ENCODE data around the gene ULBP1.
"Not testable (repeated sequence)": the region's sequence is repeated elsewhere in the genome, so short reads cannot be mapped to it uniquely, and the experiment has no call there.

The ULBP1 gene

DNA sequence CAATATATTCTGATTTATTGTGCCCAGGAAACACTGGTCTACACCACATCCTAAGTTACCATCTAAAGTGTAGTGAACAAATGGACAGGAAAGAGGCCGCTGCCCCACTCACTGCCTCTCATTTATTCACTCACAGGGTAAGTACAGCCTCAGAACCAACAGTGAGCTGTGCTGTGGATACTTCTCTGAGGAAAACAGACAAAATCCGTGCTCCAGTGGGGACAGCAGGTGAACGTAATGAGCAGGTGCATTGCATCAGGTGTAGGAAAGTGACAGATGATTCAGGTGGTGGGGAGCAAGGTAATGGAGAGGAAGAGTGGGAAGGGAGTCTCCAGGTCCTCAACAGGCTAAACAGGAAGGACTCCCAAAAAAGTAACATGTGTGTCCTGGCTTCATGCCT lies 30.3 kb upstream of the ULBP1 start:
- no peak for DNase-seq (ENCODE audit: low spot score)

DNA sequence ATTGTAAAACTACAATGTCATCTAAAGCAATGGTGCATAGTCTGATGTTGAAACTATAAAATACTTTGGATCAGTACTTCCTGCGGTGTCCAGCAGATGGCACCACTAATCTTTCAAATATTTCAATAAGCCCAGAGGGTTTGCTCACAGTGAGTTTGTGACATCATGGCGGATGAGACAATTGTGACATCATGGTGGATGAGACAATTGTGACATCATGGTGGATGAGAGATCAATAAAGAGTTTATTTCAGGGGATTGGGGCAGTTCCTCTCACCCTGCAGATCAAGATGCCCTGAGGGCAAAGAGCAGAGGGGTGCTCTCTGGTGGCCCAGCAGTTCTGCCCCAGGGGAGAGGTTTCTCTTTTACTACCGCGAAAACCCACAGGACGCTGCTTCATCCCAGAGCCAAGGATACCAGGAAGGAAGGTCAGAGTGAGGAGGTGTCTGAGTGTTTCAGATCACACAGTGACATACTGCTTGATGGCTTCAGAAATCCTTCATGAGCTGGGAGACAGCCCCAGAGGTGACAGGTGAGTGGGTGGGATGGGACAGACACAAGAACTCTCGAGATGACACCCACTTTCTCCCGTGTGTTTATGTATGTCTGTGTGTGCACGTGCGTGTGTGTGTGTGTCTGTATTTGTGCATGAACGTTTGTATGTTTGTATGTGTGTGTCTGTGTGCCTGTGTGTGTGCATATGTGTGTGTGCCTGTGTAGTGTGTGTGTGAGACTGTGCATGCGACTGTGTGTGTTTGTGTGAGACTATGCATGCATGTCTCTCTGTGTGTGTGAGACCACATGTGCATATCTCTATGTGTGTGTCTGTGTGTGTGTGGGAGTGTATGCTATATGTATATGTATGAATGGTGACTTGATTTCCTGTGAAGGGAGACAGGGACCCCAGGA lies 29.2 kb upstream of the ULBP1 start:
- DNase-seq (ENCODE audit: low spot score) = peak; percentile 52

DNA sequence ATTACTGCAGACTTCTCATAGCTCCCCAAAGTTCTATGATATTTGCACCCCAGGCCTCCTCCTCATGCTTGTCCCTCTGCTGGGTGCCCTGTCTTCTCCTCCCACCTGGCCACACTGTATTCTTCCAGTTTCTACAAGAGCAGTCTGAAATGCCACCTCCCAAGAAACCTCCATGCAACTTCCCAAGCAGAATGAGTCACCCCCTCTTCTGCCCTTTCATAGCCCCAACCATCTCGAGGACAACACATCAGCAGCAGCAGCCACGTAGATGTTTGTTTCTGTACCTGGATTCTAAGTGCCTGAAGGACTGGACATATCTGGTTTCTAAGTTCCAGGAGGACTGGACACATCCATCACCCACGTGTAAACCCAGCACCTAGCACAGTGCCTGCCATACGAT lies 28.5 kb upstream of the ULBP1 start:
- no peak for DNase-seq (ENCODE audit: low spot score)

DNA sequence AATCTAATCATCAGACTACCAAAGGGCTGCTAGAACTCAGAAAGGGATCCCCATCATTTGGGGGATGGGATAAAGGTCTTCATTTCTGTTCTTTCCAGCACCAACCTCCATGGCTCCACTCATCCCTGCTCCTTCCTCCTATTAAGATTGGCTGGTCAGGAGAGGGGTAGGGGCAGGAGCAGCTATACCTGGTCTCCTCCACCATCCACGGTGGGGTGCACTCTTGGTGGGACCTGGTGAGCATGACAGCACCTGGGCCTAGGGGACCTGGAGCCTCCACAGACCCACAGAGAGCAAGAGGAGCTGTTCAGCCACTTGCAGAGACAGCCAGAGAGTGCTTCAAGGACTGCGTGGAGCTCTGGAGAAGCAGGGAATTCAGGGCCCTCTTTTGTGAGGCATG lies 28.1 kb upstream of the ULBP1 start:
- no peak for DNase-seq (ENCODE audit: low spot score)

DNA sequence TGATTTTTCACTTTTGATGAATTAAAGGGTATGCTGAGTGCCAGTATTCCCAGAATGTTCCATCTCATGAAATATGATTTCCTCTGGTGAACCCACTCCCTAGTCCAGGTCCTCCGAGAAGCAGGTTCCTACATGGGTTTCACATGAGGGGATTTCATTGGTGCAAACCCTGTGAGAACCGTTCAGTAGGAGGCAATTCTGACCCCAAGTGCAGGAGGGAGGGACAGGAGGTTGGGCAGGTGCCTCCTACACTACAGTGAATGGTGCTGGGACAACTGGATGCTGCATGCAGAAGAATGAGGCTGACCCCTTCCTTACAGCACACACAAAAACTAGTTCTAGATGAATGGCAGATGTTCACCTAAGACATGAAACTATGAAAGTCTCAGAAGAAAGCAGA lies 27.0 kb upstream of the ULBP1 start:
- DNase-seq (ENCODE audit: low spot score) = no peak

DNA sequence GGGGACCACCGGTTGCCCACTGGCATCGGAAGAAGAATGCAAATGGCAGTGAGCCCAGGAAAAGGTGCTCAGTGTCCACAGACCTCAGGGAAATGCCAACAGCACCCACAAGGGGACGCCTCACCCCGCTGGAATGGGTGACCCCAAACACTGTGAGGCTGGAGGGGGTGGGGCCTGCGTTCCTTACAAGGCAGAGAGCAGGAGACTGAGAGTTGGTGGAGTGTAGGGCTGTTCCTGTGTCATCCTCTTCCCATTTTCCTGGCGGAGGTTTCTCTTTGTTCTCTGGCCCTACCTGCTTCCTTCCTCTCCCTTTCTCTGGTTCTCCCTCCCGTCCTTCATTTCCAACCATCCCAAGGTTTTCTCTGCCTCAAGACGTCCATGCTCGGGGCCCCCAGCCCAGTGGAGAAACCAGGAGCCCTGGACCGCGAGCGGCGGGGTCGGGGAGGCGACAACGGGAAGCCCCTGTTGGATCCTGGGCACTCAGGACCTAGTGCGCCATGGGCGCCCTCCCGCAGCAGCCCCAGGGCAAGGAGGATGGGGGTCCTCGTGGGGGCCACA lies 25.7 kb upstream of the ULBP1 start:
- not testable (repeated sequence) for DNase-seq (ENCODE audit: low spot score)

DNA sequence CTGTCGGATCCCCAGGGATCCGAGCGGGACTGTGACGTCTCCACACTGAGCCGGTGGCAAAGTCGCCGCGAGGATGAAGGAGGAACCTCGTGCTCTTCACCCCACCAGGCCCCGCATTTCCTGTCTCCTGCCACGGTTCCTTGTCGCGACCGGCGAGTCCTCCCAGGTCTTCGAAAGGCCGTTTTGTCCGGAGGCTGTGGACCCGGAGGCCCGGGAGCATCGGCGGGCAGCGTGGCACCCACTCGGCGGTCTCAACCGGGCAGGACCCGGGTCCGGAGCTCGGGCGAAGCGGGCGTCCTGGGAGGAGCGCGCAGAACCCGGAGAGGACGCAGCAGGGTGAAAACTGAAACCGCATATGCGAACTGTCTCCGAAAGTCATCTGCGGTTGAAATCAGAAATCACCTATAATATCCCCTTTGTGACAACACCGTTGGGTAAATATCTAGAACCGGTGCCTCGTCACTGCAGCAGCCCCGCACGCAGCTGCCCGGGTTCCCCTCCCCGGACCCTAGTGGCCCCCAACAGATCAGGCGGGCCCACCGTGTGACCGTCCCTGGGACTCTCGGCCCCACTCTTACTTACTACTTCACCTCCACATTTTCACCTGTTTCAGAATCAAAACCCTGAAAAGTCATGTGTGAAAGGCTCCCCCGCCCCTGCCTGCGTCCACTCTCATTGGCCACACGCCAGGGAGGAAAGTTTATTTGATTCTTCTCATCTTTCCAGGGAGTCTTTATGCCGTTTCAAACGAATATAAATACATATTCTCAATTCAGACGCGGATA lies 25.0 kb upstream of the ULBP1 start:
- DNase-seq (ENCODE audit: low spot score) = no peak

DNA sequence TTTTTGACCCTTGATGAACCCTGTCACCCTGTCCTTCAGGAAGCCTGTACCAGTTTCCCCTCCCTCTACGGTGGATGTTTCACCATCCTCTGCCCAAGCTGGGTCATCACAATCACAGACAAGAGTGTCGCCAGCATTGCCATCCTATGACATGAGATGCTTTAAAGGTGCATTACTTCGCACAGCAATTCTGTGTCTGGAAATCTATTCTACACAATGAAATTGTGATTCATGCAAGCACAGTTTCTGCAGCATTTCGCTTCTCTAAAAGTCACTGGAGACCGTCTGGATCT lies 24.4 kb upstream of the ULBP1 start:
- DNase-seq (ENCODE audit: low spot score) = no peak

DNA sequence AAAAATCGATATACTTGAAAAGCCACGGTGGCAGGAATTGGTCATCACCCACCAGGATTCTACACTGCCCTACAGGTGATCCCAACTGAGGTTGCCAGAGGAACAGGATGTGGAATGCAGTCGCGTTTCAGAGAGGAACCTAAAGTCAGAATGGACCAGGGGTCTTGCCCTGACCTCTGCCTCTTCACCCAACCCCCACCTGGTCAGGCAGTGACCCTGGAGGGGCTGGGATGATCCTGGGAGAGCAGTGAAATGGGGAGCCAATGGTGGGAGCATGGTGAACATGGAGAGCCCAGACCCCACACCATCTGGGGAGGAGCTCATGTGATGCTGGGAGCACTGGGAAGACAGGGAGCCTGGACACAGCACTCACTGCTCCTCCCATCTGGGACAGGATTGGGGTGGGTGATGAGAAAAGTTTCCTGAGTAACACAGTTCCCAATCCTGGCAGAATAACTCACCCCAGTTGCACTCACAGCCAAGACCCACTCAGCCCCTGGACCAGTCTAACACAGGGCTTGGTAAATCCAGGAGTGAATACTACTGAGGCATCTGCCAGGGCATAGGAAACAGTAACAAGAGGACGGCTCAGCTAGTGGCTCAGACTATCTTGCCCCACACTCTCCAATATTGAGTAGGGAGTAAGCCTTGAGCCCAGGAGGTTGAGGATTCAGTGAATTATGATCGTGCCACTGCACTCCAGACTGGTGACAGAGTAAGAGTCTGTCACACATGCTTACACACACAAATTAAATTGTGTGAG lies 23.7 kb upstream of the ULBP1 start:
- DNase-seq (ENCODE audit: low spot score) = no peak

DNA sequence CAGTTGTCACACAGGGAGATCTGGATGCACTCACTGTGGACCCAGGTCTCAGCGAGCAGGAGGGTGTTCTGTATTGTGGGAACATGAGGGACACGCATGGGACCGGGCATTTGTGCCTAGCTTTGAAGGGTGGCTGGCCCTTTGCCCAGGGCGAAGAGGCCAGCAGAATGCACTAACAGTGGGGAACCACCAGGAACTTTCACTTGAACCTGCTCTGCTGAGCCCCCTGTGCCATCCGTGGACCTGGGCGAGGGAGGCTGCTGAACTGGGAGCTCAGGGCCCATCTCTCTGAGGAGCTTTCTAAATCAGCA lies 23.1 kb upstream of the ULBP1 start:
- DNase-seq (ENCODE audit: low spot score) = no peak

DNA sequence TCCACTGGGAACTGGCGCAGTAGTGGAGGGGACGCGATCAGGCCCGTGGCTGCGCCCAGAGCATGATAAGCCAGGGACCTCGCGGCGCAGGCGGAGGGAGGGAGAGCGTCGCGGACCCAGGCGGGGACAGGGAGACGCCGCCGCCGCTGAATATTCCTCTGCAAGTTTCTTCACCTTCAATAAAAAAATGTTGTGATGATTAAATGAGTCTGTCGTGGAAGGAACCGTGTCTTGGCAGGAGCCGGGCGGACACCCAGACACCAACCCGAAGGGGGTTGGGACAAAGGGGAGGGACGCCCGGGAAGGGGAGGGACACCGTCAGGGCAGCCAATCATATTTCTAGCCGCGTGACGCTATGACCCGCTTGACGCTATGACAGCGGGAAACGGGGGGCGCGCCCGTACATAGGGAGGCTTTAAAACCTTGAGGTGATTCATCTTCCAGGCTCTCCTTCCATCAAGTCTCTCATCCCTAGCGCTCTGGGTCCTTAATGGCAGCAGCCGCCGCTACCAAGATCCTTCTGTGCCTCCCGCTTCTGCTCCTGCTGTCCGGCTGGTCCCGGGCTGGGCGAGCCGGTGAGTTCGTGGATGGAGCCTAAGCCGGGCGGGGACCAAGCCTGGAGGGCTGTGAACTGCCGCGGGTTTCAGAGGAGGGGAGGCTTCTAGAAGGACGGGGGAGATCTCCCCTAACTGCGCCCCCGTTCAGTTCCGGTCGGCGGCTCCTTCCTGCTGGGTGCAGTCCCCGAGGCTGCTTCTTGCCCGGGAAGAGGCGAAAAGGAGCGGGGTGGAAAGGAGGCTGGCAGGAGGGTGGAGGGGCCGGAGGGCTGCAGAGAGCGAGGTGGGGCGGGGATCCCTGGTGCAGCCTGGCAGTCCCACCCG lies 21.9 kb upstream of the ULBP1 start, which contains the start of gene ULBP2:
ULBP2 (plus strand) TSS at position 432 of the 878 bp plus-strand sequence; CDS start at position 491, 59 bp downstream.
- DNase-seq (ENCODE audit: low spot score) = peak; percentile 98

DNA sequence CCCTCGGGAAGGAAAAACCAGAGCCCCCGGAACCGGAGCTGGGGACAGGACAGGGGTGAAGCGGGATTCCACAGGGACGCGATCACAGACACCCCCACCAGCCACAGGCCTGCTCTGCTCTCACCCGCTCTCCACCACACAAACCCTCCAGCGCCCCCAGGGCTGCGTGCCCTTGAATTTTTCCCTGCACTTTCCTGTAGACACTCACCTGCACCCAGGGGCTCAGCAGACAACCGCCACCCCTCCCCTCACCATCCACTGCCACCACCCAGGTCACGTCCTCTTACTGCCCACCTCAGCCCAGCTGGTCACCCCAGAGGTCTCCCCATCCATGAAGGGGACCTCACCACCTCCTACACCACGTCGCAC lies 21.3 kb upstream of the ULBP1 start:
- no peak for DNase-seq (ENCODE audit: low spot score)

DNA sequence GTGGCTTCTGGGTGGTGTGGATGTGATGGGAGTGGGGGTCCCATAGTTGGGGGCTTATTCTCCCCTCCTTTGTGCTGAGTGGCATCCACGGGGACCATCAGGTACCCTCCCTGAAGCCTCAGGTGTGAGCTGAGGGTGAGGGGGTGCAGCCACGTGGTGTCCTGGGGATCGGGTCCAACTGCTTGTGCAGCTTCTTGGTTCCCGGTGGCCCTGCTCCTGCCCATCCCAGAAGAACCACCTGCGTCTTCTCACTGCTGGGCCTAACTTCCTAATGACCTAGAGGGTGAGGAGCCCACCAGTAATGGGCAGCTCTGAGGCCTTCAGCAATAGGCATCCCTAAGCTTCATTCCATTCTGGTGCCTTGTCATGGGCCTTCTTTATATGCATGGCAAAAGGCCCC lies 20.4 kb upstream of the ULBP1 start:
- not testable (repeated sequence) for DNase-seq (ENCODE audit: low spot score)

DNA sequence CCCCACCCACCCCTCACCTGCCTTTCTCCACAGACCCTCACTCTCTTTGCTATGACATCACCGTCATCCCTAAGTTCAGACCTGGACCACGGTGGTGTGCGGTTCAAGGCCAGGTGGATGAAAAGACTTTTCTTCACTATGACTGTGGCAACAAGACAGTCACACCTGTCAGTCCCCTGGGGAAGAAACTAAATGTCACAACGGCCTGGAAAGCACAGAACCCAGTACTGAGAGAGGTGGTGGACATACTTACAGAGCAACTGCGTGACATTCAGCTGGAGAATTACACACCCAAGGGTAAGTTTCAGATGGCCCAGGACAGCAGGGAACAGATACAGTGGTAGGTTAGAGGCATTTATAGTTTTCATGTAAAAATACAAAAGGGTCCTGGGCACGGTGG lies 18.5 kb upstream of the ULBP1 start:
- DNase-seq (ENCODE audit: low spot score) = not testable (repeated sequence)

DNA sequence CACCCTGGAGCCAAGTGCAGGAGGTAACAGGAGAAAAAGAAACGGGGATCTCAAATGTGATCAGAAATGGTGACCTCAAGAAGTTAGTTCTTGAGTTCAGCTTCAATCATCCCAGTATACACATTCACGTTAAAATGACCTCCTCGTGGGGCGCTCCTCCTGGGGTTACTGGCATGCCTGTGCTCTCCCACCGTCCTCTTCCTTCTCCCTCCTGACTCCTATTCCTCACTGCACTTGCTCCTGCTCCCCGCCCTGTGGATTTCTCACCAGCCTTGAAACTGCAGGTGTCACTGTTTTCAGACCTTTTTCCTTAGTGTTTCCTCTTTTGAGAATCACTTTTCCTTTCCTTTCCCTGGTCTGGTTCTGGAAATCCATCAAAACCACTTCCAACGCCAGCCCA lies 17.1 kb upstream of the ULBP1 start:
- DNase-seq (ENCODE audit: low spot score) = not testable (repeated sequence)

DNA sequence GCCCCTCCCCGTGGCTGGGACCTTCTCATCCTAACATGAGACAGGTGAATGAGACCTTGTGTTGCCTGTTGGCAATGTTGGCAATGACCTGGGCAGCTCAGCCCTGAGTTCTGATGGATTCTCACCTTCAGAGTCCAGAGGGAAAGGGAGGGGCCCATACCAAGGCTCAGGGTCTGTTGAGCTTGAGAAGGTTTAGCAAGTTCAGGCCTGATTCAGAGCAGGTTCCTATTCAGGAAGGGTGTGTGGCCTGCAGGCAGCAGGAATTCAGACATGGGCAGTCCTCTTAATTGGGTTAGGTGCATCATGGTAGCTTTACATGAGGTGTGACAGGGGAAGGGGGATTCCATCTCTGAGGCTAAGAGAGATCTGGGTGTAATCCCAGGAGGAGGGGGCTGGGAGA lies 16.2 kb upstream of the ULBP1 start:
- not testable (repeated sequence) for DNase-seq (ENCODE audit: low spot score)

DNA sequence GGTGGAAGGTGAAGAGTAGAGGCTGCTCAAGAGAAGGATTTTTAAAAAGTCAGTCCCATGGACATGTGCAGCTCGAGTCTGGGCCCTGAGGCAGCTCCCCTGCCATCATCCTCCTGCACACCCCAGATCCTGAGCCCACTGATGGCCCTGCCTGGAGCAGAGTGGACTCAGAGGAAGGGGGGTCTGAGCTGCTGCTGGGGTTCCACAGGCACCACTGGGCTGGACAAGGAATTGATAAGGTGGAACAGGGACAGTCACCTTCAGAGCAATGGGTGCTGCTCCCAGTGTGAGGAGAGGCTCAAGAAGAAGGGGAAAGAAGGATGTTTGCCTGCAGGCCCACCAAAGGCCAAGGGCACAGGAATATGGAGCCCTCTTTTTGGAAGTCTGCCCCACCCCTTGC lies 15.7 kb upstream of the ULBP1 start:
- DNase-seq (ENCODE audit: low spot score) = no peak

DNA sequence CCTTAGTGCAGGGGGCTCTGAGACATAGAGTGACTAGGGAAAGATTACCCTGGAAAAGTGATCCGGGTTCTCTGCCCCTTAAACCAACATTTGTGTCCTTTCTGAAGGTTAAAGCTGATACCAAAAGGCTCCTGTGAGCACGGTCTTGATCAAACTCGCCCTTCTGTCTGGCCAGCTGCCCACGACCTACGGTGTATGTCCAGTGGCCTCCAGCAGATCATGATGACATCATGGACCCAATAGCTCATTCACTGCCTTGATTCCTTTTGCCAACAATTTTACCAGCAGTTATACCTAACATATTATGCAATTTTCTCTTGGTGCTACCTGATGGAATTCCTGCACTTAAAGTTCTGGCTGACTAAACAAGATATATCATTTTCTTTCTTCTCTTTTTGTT lies 15.1 kb upstream of the ULBP1 start:
- no peak for DNase-seq (ENCODE audit: low spot score)

DNA sequence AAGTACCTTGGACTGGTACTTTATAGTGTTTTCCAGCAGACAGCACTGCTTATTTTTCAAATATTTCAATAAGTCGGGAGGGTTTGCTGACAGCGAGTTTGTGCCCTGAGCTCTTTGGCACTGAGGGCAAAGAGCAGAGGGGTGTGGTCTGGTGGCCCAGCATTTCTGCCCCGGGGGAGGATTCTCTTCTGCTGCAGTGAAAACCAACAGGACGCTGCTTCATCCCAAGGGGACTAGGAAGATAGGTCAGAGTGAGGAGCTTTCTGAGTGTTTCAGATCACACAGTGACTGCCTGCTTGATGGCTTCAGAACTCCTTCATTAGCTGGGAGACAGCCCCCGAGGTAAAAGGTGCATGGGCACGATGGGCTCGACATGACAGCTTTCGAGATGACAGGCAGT lies 13.3 kb upstream of the ULBP1 start:
- no peak for DNase-seq (ENCODE audit: low spot score)

DNA sequence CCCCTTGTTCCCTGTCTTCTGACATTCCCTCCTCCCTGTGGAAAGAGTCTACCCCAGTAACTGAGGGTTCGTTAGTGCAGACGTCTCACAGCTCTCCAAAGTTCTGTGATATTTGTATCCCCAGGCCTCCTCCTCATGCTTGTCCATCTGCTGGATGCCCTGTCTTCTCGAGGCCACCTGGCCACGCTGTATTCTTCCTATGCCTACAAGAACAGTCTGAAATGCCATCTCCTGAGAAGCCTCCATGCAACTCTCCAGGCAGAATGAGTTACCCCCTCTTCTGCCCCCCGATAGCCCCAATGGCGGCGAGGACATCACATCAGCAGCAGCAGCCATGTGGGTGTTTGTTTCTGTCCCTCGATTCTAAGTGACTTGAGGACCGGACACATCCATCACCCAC lies 12.6 kb upstream of the ULBP1 start:
- DNase-seq (ENCODE audit: low spot score) = no peak

DNA sequence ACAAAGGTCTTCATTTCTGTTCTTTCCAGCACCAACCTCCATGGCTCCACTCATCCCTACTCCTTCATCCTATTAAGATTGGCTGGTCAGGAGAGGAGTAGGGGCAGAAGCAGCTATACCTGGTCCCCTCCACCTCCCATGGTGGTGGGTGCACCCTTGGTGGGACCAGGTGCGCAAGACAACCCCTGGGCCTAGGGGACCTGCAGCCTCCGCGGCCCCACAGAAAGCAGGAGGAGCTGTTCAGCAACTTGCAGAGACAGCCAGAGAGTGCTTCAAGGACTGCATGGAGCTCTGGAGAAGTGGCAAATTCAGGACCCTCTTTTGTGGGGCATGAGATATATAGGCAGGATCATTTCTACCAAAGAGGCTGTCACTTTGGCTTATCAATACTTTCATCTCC lies 12.1 kb upstream of the ULBP1 start:
- no peak for DNase-seq (ENCODE audit: low spot score)

DNA sequence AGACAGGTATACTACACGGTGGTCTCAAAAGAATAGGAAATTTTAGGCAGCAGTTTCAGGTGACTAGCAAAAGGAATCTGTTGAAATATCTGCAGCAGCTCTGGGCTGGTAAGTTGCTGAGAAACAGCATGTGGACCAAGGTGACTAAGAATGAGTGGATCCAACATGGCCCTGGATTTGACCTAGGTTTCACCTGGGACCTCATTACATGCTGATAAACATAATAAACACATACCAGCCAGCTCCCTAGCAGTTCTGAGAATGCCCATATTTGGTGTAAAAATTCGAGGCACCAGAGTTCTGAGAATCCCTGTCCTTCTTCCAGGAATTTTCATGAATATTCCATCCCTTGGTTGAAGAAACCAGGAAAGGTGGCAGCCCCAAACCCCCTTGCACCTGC lies 10.4 kb upstream of the ULBP1 start:
- DNase-seq (ENCODE audit: low spot score) = not testable (repeated sequence)

All from AG08395 (cell line).